Measurements from ENCODE around the gene PI4KB. TPM values are rescaled to one million over a fixed set of nuclear protein-coding genes. Genes with fewer than 3 reads are reported as not detected.
A peak's percentile ranks its signal among the peaks of the same experiment; 100 is the strongest.

PI4KB gene
- total and polyA plus RNA-seq, 9 of the 15 experiments (the other 6 are each of a cell fraction or from before 2014, with no cell fraction given), result 3.1 to 65.4 (median 45.1) TPM

DNA sequence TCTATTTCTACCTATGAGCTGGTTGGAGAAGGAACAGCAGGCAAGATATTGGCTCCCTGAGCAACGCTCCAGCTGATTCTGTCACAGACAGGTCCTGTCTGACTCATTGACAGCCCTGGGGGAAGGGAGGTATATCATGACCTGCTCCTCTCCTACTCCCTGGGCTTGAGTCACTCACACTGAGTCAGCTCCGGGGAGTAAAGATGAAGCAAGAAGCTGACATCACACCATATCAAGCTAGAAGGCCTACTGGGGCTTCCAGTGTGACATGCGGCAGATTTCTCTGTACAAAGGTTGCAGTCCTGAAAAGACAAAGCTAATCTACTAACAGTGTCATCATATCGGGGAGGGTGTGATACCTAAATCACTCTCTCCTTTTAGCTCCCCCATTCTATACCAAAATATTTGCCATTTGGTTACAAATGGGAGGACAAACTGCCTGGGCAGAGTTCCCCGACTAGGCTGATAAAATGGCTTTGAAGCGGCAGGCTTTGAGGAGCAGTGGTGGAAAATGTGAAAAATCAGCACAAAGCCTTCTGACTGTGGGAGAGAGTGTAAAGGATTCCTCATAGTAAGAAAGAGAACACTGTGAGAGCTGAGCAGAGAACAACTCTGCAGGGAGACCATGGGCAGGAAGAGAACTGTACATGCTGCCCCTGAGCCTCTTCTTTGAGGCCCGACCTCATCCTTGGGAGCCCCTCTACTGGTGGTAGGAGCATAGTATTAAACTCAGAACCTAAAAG, 15.5 kb downstream of the PI4KB start (continued):
- TF ChIP-seq, protein P1, sequence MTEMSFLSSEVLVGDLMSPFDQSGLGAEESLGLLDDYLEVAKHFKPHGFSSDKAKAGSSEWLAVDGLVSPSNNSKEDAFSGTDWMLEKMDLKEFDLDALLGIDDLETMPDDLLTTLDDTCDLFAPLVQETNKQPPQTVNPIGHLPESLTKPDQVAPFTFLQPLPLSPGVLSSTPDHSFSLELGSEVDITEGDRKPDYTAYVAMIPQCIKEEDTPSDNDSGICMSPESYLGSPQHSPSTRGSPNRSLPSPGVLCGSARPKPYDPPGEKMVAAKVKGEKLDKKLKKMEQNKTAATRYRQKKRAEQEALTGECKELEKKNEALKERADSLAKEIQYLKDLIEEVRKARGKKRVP (CRISPR knock-in tag; IDR thresholded peaks at IDR 0.05), result peak; percentile 88
- no peak for TF ChIP-seq PHF20 (IDR thresholded peaks at IDR 0.05; ENCODE audit: partially characterized antibody)
- no peak for TF ChIP-seq HOXB6 (CRISPR knock-in tag; IDR thresholded peaks at IDR 0.05; ENCODE audit: borderline replicate concordance)
- peak; percentile 100 for TF ChIP-seq FOSL1 (tag; conservative IDR thresholded peaks at IDR 0.05)
- peak; percentile 93 for TF ChIP-seq ARID1B (IDR thresholded peaks at IDR 0.05)
- no peak for TF ChIP-seq ADNP (tag; IDR thresholded peaks at IDR 0.05)
- TF ChIP-seq MAFG (tag; conservative IDR thresholded peaks at IDR 0.05), result peak; percentile 80
- TF ChIP-seq SOX6 (IDR thresholded peaks at IDR 0.05), result peak; percentile 84
- TF ChIP-seq NR2C1 (IDR thresholded peaks at IDR 0.05), result no peak
- peak; percentile 74 for TF ChIP-seq NR2C1 (tag; IDR thresholded peaks at IDR 0.05)
- TF ChIP-seq ELF4 (CRISPR knock-in tag; IDR thresholded peaks at IDR 0.05), result no peak
- TF ChIP-seq MXI1 (IDR thresholded peaks at IDR 0.05; ENCODE audit: low read depth, low read length), result peak; percentile 49
- TF ChIP-seq ETS2 (tag; IDR thresholded peaks at IDR 0.05; ENCODE audit: borderline replicate concordance, poor library complexity, severe bottlenecking), result no peak
- TF ChIP-seq, protein P2, sequence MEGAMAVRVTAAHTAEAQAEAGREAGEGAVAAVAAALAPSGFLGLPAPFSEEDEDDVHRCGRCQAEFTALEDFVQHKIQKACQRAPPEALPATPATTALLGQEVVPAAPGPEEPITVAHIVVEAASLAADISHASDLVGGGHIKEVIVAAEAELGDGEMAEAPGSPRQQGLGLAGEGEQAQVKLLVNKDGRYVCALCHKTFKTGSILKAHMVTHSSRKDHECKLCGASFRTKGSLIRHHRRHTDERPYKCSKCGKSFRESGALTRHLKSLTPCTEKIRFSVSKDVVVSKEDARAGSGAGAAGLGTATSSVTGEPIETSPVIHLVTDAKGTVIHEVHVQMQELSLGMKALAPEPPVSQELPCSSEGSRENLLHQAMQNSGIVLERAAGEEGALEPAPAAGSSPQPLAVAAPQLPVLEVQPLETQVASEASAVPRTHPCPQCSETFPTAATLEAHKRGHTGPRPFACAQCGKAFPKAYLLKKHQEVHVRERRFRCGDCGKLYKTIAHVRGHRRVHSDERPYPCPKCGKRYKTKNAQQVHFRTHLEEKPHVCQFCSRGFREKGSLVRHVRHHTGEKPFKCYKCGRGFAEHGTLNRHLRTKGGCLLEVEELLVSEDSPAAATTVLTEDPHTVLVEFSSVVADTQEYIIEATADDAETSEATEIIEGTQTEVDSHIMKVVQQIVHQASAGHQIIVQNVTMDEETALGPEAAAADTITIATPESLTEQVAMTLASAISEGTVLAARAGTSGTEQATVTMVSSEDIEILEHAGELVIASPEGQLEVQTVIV (CRISPR knock-in tag; IDR thresholded peaks at IDR 0.05; ENCODE audit: borderline replicate concordance), result peak; percentile 50; the same call in 1 of the 2 replicates
- peak; percentile 97; the same call in 1 of the 2 replicates for TF ChIP-seq TGIF2 (CRISPR knock-in tag; IDR thresholded peaks at IDR 0.05)
- TF ChIP-seq JUN (IDR thresholded peaks at IDR 0.05; ENCODE audit: borderline replicate concordance, low read depth, low read length), result peak; percentile 100
- peak; percentile 99; the same call in 1 of the 2 replicates for TF ChIP-seq JUN (CRISPR knock-in tag; IDR thresholded peaks at IDR 0.05; ENCODE audit: borderline replicate concordance)
- peak in 1 of 3 experiments; percentile 35 for TF ChIP-seq YY1 (IDR thresholded peaks at IDR 0.05; ENCODE audit: borderline replicate concordance in 1 of 3, control insufficient read depth in 1 of 3, extremely low read depth in 1 of 3, insufficient read depth in 3 of 3, insufficient read length in 1 of 3, insufficient replicate concordance in 2 of 3, low read depth in 1 of 3, low read length in 2 of 3)
- TF ChIP-seq, protein P3, sequence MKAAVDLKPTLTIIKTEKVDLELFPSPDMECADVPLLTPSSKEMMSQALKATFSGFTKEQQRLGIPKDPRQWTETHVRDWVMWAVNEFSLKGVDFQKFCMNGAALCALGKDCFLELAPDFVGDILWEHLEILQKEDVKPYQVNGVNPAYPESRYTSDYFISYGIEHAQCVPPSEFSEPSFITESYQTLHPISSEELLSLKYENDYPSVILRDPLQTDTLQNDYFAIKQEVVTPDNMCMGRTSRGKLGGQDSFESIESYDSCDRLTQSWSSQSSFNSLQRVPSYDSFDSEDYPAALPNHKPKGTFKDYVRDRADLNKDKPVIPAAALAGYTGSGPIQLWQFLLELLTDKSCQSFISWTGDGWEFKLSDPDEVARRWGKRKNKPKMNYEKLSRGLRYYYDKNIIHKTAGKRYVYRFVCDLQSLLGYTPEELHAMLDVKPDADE (conservative IDR thresholded peaks at IDR 0.05; ENCODE audit: control insufficient read depth, low read depth, low read length), result peak; percentile 28; the same call in 1 of the 2 replicates
- TF ChIP-seq, protein P4, sequence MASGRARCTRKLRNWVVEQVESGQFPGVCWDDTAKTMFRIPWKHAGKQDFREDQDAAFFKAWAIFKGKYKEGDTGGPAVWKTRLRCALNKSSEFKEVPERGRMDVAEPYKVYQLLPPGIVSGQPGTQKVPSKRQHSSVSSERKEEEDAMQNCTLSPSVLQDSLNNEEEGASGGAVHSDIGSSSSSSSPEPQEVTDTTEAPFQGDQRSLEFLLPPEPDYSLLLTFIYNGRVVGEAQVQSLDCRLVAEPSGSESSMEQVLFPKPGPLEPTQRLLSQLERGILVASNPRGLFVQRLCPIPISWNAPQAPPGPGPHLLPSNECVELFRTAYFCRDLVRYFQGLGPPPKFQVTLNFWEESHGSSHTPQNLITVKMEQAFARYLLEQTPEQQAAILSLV (tag; IDR thresholded peaks at IDR 0.05), result peak; percentile 91
- TF ChIP-seq, protein P5, sequence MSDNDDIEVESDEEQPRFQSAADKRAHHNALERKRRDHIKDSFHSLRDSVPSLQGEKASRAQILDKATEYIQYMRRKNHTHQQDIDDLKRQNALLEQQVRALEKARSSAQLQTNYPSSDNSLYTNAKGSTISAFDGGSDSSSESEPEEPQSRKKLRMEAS (CRISPR knock-in tag; IDR thresholded peaks at IDR 0.05), result peak; percentile 24; the same call in 1 of the 2 replicates
- no peak for TF ChIP-seq RFX5 (IDR thresholded peaks at IDR 0.05; ENCODE audit: low read depth, low read length)
